H1 (cell line): ENCODE data around the gene TMEM108. TPM values are rescaled to one million over a fixed set of nuclear protein-coding genes. Genes with fewer than 3 reads are reported as not detected.

Source experiments
- CTCF ChIA-PET: fragments of 300-600 bp; sonication (Branson Sonifier 250); formaldehyde crosslinking; loops from one replicate; lab custom pipeline; 2021; ENCODE audit not compliant: partially characterized antibody; lab: Charles Lee
- POLR2A ChIA-PET: fragments of 300-600 bp; sonication (Branson Sonifier 250); formaldehyde crosslinking; loops from one replicate; lab custom pipeline; 2021; ENCODE audit warnings: inconsistent platforms; ENCODE audit not compliant: partially characterized antibody; lab: Charles Lee
- DNase-seq, 2 experiments: peaks; one replicate each; pipeline versions ENCODE4 v3.0.0 to v3.0.0-alpha.2; 2010 to 2022; ENCODE audit warnings: low spot score in 2 of 2, low read depth in 1 of 2, mixed read lengths in 1 of 2
- FAIRE-seq: peaks from 2 replicates; lab custom pipeline; 2011; peaks lifted over from hg19 to GRCh38; lab: Jason Lieb, UNC
- H2AFZ ChIP-seq: 2 replicates; pipeline ENCODE4 v1.8.1; 2012; ENCODE audit warnings: low read length, inconsistent platforms
- H2AK5ac ChIP-seq: 2 replicates; pipeline ENCODE4 v1.6.1; 2013; ENCODE audit warnings: low read depth, low read length
- H2BK120ac ChIP-seq: replicated peaks from 2 replicates; pipeline ENCODE3; 2013; ENCODE audit warnings: low read depth, low read length, inconsistent platforms
- H2BK12ac ChIP-seq: 2 replicates; pipeline ENCODE4 v1.6.1; 2013; ENCODE audit warnings: low read depth, low read length
- H2BK15ac ChIP-seq: 2 replicates; pipeline ENCODE4 v1.6.1; 2013; ENCODE audit warnings: low read length
- H2BK20ac ChIP-seq: 2 replicates; pipeline ENCODE4 v1.6.1; 2013; ENCODE audit warnings: low read length
- H2BK5ac ChIP-seq: 2 replicates; pipeline ENCODE4 v1.6.1; 2013; ENCODE audit warnings: low read depth, low read length
- H3K14ac ChIP-seq: 2 replicates; pipeline ENCODE4 v1.6.1; 2013; ENCODE audit warnings: inconsistent platforms; ENCODE audit not compliant: insufficient read length
- H3K18ac ChIP-seq: 2 replicates; pipeline ENCODE4 v1.6.1; 2013; ENCODE audit warnings: low read length; ENCODE audit errors: extremely low read depth
- H3K23ac ChIP-seq: 2 replicates; pipeline ENCODE4 v1.6.1; 2013; ENCODE audit warnings: inconsistent platforms; ENCODE audit not compliant: insufficient read length
- H3K23me2 ChIP-seq: 2 replicates; pipeline ENCODE4 v1.6.1; 2013; ENCODE audit warnings: low read depth, low read length
- H3K27ac ChIP-seq: 2 replicates; pipeline ENCODE4 v1.6.1; 2011; ENCODE audit warnings: low read depth, low read length, inconsistent platforms
- H3K27me3 ChIP-seq, 4 experiments: replicated peaks in 1 of 4; 1 replicate in 1 of 4; 2 replicates in 3 of 4; pipeline versions ENCODE4 v1.6.1 to v1.8.1; 2011 to 2013; ENCODE audit warnings: low read length in 3 of 4, mild to moderate bottlenecking in 3 of 4, inconsistent platforms in 2 of 4, mixed read lengths in 2 of 4, moderate library complexity in 1 of 4; ENCODE audit not compliant: control insufficient read depth in 3 of 4, insufficient read depth in 3 of 4; ENCODE audit errors: extremely low read depth in 1 of 4
- H3K36me3 ChIP-seq, 4 experiments: 2 replicates each; pipeline versions ENCODE4 v1.6.1 to v1.8.1; 2011 to 2013; ENCODE audit warnings: mild to moderate bottlenecking in 4 of 4, low read length in 3 of 4, moderate library complexity in 2 of 4, control low read depth in 1 of 4, inconsistent platforms in 1 of 4; ENCODE audit not compliant: insufficient read depth in 4 of 4, control insufficient read depth in 2 of 4
- H3K4ac ChIP-seq: replicated peaks from 2 replicates; pipeline ENCODE3; 2013; ENCODE audit warnings: low read length, low read depth, mixed read lengths, inconsistent platforms; ENCODE audit not compliant: insufficient read length
- H3K4me1 ChIP-seq, 4 experiments: replicated peaks in 1 of 4; 1 replicate in 1 of 4; 2 replicates in 3 of 4; pipeline versions ENCODE4 v1.6.1 to v1.8.1; 2011 to 2013; ENCODE audit warnings: low read length in 3 of 4, inconsistent platforms in 2 of 4, mixed read lengths in 1 of 4; ENCODE audit not compliant: insufficient read depth in 4 of 4, control insufficient read depth in 3 of 4
- H3K4me2 ChIP-seq, 2 experiments: 2 replicates each; pipeline versions ENCODE4 v1.6.1 to v1.8.1; 2011 to 2013; ENCODE audit warnings: low read depth in 2 of 2, low read length in 2 of 2, control low read depth in 1 of 2, inconsistent platforms in 1 of 2, mild to moderate bottlenecking in 1 of 2; ENCODE audit not compliant: insufficient read depth in 1 of 2
- H3K4me3 ChIP-seq, 4 experiments: fragments of 200-600, 300-600 bp in 1 of 4; sonication (generic), shearing (Covaris generic), sonication (Bioruptor Twin) in 1 of 4; 2 replicates each; pipeline versions ENCODE4 v1.5.1 to v1.8.1; 2011 to 2016; ENCODE audit warnings: low read length in 4 of 4, low read depth in 3 of 4, control low read depth in 2 of 4, inconsistent platforms in 2 of 4, mild to moderate bottlenecking in 2 of 4, mixed read lengths in 1 of 4, moderate library complexity in 1 of 4; ENCODE audit not compliant: insufficient read depth in 2 of 4; ENCODE audit errors: extremely low read depth in 1 of 4
- H3K56ac ChIP-seq: replicated peaks from 2 replicates; pipeline ENCODE3; 2013; ENCODE audit warnings: low read depth, mild to moderate bottlenecking, mixed read lengths, low read length, inconsistent platforms; ENCODE audit not compliant: insufficient read length
- H3K79me1 ChIP-seq: 2 replicates; pipeline ENCODE4 v1.6.1; 2013; ENCODE audit warnings: low read depth, low read length, control low read depth
- H3K79me2 ChIP-seq, 2 experiments: 2 replicates each; pipeline versions ENCODE4 v1.6.1 to v1.8.1; 2012 to 2013; ENCODE audit warnings: low read length in 2 of 2, mild to moderate bottlenecking in 2 of 2, inconsistent platforms in 1 of 2; ENCODE audit not compliant: insufficient read depth in 2 of 2, control insufficient read depth in 1 of 2
- H3K9ac ChIP-seq, 4 experiments: replicated peaks in 1 of 4; 1 replicate in 1 of 4; 2 replicates in 3 of 4; pipeline versions ENCODE4 v1.6.1 to v1.8.1; 2011 to 2013; ENCODE audit warnings: low read depth in 3 of 4, low read length in 3 of 4, control low read depth in 2 of 4, mild to moderate bottlenecking in 2 of 4, moderate library complexity in 2 of 4, inconsistent platforms in 1 of 4; ENCODE audit errors: extremely low read depth in 1 of 4
- H3K9me3 ChIP-seq, 2 experiments: 2 replicates each; pipeline versions ENCODE4 v1.6.1 to v1.8.1; 2012 to 2013; ENCODE audit warnings: mild to moderate bottlenecking in 2 of 2, moderate library complexity in 2 of 2, control low read depth in 1 of 2, inconsistent platforms in 1 of 2, low read depth in 1 of 2, low read length in 1 of 2, mixed read lengths in 1 of 2; ENCODE audit not compliant: insufficient read depth in 2 of 2
- H4K20me1 ChIP-seq, 2 experiments: replicated peaks in 1 of 2; 2 replicates each; pipeline versions ENCODE3 to v1.8.1; 2011 to 2013; ENCODE audit warnings: inconsistent platforms in 2 of 2, low read length in 2 of 2, mild to moderate bottlenecking in 1 of 2; ENCODE audit not compliant: insufficient read depth in 2 of 2, control insufficient read depth in 1 of 2
- H4K5ac ChIP-seq: 2 replicates; pipeline ENCODE4 v1.6.1; 2013; ENCODE audit warnings: low read length, low read depth, mixed read lengths, inconsistent platforms; ENCODE audit not compliant: insufficient read length
- H4K8ac ChIP-seq: 2 replicates; pipeline ENCODE4 v1.8.0; 2013; ENCODE audit warnings: mild to moderate bottlenecking, moderate library complexity, low read length, inconsistent platforms; ENCODE audit not compliant: insufficient read depth; ENCODE audit errors: extremely low read depth
- H4K91ac ChIP-seq: replicated peaks from 2 replicates; pipeline ENCODE3; 2013; ENCODE audit warnings: low read length, mixed read lengths, inconsistent platforms; ENCODE audit not compliant: insufficient read length
- BCL11A ChIP-seq, 2 experiments: IDR thresholded peaks; one replicate each; pipeline ENCODE4 v1.6.1; 2011; ENCODE audit warnings: low read depth in 2 of 2, low read length in 2 of 2, mild to moderate bottlenecking in 2 of 2
- CEBPB ChIP-seq: IDR thresholded peaks from 2 replicates; pipeline ENCODE4 v1.6.1; 2012; ENCODE audit warnings: low read depth, low read length
- CREB1 ChIP-seq: IDR thresholded peaks from 2 replicates; pipeline ENCODE4 v1.6.1; 2012; ENCODE audit warnings: inconsistent platforms
- EGR1 ChIP-seq: IDR thresholded peaks from 2 replicates; pipeline ENCODE4 v1.6.1; 2011; ENCODE audit warnings: low read depth, low read length, borderline replicate concordance
- KDM5A ChIP-seq: fragments of 200-600 bp; IDR thresholded peaks from 2 replicates; pipeline ENCODE4 v1.7.1; 2012; ENCODE audit warnings: mild to moderate bottlenecking, low read length, inconsistent platforms, mixed read lengths
- RFX5 ChIP-seq: IDR thresholded peaks from 2 replicates; pipeline ENCODE4 v1.6.1; 2011; ENCODE audit warnings: low read depth, low read length, improper control_type of control experiment, borderline replicate concordance
- SIX5 ChIP-seq: IDR thresholded peaks from 2 replicates; pipeline ENCODE4 v1.6.1; 2011; ENCODE audit warnings: mild to moderate bottlenecking, low read depth, low read length
- TCF12 ChIP-seq: IDR thresholded peaks from 2 replicates; pipeline ENCODE4 v1.6.1; 2011; ENCODE audit warnings: low read depth, mild to moderate bottlenecking, low read length
- USF2 ChIP-seq: IDR thresholded peaks from 2 replicates; pipeline ENCODE4 v1.6.1; 2011; ENCODE audit warnings: low read length, improper control_type of control experiment
- WGBS, 2 experiments: shearing (Covaris generic) in 1 of 2; methylation state at CpG; one replicate each; pipeline versions ENCODE4 v1.1.6 to v1.1.7; 2013 to 2015; ENCODE audit warnings: low lambda C conversion rate in 2 of 2, mixed read lengths in 2 of 2, inconsistent platforms in 1 of 2, low coverage in 1 of 2, missing lambda C conversion rate in 1 of 2; ENCODE audit not compliant: insufficient replicate concordance in 2 of 2, insufficient coverage in 1 of 2, insufficient read length in 1 of 2; ENCODE audit errors: extremely low coverage in 1 of 2, missing lambda C conversion rate in 1 of 2; 5-methylcytosine and 5-hydroxymethylcytosine counted together
- polyA plus RNA-seq, 7 experiments: library from polyadenylated mRNA; depleted of rRNA in 3 of 7; stranded (reverse) in 5 of 7; unstranded in 2 of 7; fragments of >200 nt in 5 of 7; fragments of 200-250 nt in 2 of 7; gene quantifications; 1 replicate in 5 of 7; 2 replicates in 1 of 7; 4 replicates in 1 of 7; pipeline versions ENCODE4 v1.2.1 to v1.2.3, GENCODE V29; 2011 to 2013; ENCODE audit warnings: missing spikeins in 2 of 7, mixed read lengths in 2 of 7
- total RNA-seq: library from RNA; stranded (reverse); fragmentation: NEBNext Ultra II Directional; extraction: Animal tissue kit (Norgen Biotek cat#: 25700); gene quantifications from 2 replicates; pipeline ENCODE4 v1.2.1, GENCODE V29; 2021

Gene TMEM108
- total and polyA plus RNA-seq, 2 of the 8 experiments (the other 6 are each of a cell fraction or from before 2014, with no cell fraction given): 14.3 to 16.2 TPM

GRCh38 chr3:133210656-133211055, 172.5 kb downstream of the TMEM108 start:
- Histone ChIP-seq H3K36me3 (no peaks in the 10 kb centered on the region), H3K4me1 (peaks cover 0 to 14% (median 9%) of the 10 kb centered on the region in 4 experiments; a peak in 4 of 7 replicates), H3K9me3 (no peaks in the 10 kb centered on the region), H3K14ac (no peak overlapping the region), H3K27ac (no peak overlapping the region), H3K18ac (no peak overlapping the region), H2BK5ac (no peak overlapping the region), H2BK15ac (no peak overlapping the region), H2BK12ac (no peak overlapping the region), H2AK5ac (no peak overlapping the region), H3K79me2 (no peaks in the 10 kb centered on the region), H3K9ac (no peak overlapping the region), H4K20me1 (no peaks in the 10 kb centered on the region), H4K5ac (no peak overlapping the region), H3K4me2 (no peak overlapping the region; a peak in 1 of 4 replicates), H3K23me2 (no peaks in the 10 kb centered on the region), H2AFZ (no peak overlapping the region), H2BK20ac (no peak overlapping the region), H3K56ac (no peak overlapping the region), H4K91ac (no peak overlapping the region), H2BK120ac (peak overlapping the region; percentile 41), H3K27me3 (no peaks in the 10 kb centered on the region), H4K8ac (no peak overlapping the region), H3K4ac (no peak overlapping the region), H3K23ac (no peak overlapping the region), H3K4me3 (no peak overlapping the region), H3K79me1 (no peaks in the 10 kb centered on the region)
- CTCF ChIA-PET: interaction anchor here (1.2 to 1.3 kb wide), 2 partner anchors 11 to 73 kb away, joined by 3 to 6 read pairs; no protein-coding TSS in a partner anchor
- TF ChIP-seq CREB1 (no peak), USF2 (no peak), KDM5A (no peak), RFX5 (no peak), EGR1 (no peak), CEBPB (no peak), BCL11A (IDR thresholded peaks at IDR 0.05; ENCODE audit: low read depth in 2 of 2, low read length in 2 of 2) (no peak), TCF12 (no peak), SIX5 (no peak)
- no peak for FAIRE-seq
- 86% methylated on average over 4 of the region's 4 CpGs; no CpG with 5 or more reads in 1 of the 2 experiments for whole genome bisulfite sequencing, 2 experiments
- POLR2A ChIA-PET: no interaction called here
- no peak for DNase-seq
